GM21825 (cell line): Measurements from ENCODE around the gene TLE4.
"Not testable (repeated sequence)": the region's sequence is repeated elsewhere in the genome, so short reads cannot be mapped to it uniquely, and the experiment has no call there.

Source experiments
- ATAC-seq: cut with Tn5 transposase; IDR thresholded peaks from one replicate; pipeline ENCODE4 v1.9.1; 2021; ENCODE audit warnings: mild to moderate bottlenecking, moderate library complexity; ENCODE audit not compliant: unreplicated experiment

The TLE4 gene

DNA sequence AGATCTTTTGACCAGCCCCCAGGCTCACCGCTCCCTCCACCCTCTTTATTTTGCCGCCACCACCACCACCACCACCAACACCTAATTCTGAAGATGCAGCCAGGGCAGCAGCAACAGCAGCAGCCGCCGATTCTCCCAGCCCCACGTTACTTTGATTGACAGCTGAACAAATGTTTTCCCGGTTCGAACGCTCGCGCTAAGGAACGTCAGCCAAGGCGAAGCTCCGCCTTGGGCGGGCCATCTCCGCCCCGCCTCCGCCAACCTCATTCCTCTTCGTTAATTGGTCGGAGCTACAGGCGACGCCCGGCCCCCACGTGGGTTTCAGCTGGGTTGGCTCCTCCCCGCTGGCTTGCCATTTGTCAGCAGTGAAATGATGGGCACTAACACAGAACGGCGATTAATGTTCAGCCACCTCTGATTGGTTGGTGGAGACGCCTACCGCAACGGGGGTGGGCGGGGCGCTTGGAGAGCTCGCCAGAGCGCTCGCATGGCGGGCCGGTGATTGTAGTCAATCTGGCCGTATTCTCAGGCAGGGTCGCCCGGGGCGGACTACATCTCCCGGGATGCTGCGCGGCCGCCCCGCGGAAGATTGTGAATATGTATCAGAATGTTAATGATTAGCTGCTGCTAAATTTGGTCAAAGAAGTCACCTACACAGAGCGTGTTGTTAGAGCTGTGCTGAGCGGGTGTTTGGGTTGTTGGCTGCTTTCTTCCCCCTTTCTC is at the start of gene TLE4:
TSS of gene TLE4 (plus strand) at position 657 of the 723 bp plus-strand sequence. CDS start 826 bp downstream, outside the sequence.
- ATAC-seq: peak; percentile 90

DNA sequence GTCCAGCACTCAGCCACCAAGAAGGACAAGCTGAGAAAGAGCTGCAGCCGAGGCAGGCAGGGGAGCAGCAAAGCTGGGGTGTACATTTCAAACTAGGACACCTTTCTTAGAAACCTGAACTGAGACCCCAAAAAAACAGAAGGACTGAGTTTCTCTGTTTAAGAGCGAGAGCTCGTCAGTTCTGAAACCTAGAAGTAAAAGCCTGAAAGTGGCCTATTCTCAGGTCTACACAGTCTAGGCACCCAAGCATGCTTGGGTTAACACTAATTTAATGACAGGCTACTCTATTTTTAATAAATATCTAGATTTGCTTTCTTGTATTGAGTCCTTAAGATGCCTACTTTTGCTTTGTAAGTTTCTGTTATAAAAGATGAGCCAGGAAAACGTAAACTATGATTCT is 49.0 kb upstream of the TLE4 start:
- no peak for ATAC-seq

DNA sequence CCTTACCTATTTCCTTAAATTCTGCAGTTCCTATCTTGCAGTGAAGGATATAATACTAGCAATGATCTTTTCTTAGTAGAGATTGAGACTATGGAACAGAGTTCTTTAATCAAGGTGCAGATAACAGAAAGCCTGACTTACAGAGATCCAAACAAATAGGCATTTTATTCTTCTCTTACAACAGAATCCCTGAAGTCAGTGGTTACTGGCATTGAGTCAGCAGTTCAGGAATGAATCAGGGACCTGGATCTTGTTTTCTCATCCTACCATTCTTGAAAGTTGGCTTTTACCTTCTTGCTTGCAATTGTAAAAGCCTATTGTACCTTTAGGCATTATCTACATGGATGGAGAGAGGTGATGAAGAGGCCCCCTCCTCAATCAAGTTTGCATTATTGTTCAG is 47.5 kb upstream of the TLE4 start:
- no peak for ATAC-seq

DNA sequence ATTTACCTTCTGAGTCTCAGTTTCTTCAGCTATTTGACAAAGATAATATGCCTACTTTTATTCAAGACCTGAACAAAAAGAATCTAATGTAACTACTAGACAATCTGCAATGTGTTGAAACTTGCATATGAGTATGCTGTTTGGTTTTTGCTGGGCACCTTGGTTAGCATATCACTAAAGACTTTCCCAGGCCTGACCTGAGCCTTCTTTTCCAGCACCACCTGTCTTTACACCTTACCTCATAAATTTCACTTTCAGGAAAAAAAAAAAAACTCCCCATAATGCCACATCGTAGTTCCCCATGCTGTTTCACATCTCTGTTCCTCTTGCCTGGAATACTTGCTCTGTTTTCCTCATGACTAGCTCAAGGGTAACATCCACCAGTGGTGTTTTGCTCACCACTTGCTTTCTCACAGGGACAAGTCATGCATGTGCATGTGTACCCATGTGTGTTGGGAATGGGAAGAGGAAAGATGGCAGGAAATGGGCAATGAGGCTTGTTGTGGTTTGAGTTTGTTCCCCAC is 45.6 kb upstream of the TLE4 start:
- no peak for ATAC-seq

DNA sequence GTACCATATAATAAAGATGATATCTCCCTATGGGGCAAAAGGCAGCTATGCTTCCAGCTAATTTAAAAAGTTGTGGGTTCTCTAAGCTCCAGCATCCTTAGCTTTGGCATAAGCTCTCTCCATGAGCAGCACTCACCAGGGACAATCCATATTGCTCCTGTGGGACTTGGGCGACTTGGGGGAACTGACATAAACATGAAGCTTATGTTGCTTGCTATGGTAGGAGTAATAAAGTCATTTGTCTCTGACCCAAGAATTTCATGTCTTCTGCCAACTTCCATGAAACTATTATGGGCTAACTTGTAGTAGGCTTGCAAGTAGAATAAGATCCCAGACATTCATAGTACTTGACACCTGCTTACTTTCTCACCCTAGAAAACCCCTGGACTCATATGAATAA is 36.2 kb upstream of the TLE4 start:
- no peak for ATAC-seq

DNA sequence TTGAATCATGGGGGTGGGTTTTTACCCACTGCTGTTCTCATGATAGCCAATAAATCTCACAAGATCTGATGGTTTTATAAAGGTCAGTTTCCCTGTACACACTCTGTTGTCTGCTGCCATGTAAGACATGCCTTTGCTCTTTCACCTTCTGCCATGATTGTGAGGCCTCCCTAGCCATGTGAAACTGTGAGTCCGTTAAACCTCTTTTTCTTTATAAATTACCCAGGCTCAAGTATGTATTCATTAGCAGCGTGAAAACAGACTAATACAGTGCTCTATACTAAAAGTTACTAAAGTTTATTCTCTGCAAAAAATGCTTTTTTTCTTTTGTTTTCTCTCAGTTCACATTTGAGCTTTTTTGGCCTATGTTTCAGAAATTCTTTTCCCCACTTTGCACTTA is 33.9 kb upstream of the TLE4 start:
- no peak for ATAC-seq

DNA sequence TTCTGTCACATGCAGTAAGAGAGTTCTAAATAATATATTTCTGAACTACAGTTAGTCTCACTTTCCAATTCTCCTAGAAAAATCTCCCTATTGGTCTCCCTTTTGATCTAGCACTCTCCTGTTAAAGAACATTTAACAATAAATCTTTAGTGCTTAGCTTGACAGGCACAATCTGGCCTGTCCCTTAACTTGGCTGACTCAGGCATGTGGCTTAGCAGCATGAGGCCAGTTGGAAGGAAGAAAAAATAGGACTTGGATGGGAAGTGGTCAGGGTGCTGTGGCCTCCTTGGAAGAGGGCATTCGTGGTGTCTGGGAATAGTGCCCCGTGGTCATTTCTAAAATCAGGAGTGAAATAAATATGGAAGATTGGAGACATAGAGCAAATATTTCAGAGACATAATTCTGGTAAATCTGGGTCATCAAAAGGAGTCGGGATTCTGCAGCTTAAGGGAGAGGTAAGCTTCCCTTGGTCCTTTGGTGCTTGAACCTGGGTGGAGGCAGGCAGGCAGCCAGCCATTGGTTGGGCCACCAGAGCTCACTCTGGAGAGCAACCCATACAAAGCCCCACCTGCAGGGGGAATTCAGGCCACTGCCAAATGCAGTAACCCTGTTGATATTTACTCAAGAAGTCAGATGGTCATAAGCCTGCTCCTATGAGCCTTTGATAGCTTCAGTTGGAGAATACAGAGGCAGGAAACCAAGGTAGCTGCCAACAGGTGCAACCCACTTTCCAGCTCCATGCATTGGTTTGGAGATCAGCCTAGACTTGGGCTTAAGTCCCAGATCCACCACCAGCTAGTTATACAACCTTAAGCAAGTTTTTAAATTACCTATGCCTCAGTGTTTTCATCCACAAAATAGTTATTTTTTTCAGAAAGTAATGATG is 28.8 kb upstream of the TLE4 start:
- ATAC-seq: no peak

DNA sequence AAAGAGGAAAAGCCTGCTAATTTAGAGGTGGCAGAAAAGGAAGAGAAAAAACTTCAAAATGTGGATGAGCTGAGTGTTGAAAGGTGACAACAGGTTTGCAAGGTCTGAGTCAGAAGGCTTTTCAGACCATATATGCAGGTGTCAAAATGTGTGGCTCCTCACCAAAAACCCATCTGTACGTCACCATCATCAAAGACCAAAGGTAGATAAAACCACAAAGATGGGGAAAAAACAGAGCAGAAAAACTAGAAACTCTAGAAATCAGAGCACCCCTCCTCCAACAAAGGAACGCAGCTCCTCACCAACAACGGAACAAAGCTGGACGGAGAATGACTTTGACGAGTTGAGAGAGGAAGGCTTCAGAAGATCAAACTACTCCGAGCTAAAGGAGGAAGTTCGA is 27.4 kb upstream of the TLE4 start:
- ATAC-seq: not testable (repeated sequence)

DNA sequence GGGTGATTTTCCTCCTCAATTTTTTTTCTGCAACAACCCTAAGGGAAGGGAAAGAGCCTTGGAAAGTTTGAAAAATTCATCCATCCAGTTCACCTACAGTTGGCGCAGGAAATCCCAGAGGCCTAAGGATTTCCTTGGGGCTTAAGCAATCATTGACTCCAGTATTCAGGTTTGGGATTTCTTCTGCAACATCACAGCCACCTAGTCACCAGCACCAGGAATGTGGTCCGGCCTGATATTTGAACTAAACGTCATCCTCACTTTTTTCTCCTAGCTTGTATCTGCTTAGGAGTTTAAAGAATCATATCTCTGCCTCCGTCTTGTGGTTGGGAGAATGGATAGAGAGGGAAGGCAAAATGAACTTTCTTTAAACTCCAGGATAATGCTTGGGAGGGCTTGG is 20.2 kb upstream of the TLE4 start:
- ATAC-seq: no peak

DNA sequence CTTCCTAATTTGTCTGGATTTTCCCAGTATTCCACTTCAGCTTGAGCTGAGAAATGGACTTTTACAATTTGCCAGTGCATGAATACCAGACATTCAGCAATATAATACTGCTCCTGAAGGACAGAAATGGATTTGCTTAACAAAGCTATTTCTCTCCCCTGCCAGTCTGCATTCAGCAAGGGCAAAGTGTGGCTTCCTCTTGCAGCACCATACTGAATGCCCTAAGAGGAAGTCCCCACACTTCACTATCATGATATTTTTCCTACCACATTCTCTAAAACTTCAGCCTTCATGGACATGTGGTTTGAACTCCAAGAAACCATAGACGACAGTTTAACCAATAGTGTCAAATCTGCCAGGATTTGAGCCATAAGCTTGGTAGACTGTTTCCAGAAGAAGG is 19.8 kb upstream of the TLE4 start:
- no peak for ATAC-seq

DNA sequence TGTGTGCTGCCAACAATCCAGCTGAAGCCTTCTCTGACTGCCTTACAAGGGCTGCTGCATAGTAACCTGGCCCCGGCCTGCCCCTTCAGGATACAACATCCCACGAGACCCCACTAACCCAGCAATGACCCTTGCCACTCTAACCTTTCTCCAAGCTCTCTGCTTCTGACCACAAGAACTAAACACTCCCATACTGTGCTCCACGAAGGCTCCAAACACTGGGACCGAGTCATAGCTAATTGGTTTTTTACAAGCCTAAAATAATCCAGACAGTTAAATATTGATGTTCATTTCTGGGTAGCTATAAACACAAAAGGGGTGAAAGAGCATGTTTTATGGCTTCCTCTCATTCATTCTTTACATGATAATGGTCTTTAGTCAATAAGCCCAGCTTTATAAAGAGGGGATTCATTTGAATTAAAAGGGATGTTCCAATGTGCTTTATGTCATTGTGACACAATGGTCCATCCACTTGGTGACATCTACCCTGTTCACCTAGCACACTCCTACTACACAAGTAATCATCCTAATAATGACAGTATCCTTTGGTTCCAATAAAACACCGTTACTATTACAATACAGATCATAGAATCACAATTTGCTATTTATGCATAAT is 16.2 kb upstream of the TLE4 start:
- ATAC-seq: no peak

DNA sequence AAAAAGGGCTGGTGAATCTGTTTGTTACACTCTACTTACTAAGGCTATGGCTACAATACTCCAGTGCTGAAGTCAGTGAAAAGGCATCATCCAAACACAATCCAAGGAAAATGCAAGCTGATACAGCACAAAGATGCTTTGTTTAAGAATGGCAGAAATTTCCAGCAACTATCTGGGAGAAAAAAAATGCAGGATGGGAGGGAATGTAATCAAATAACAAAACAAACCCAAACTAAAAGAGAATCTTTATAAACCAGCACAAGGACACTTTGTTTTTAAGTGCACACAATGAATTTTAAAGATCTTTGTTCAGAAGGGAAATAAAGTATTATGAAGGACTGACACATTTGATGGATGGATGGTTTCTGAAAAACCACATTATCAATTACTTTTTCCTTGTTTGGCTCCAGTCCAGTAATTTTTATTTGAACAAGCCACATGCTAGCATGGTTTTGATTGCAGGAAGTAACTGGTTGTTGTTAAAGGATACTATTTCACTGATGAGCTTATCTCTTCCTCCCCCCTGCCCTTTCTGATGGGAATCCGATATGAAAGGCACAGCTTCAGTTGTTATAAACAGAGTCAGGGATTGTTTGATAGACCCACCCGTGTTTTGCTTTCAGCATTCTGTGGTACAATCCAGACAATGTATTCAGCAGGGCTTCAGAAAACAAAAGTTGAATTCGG is 12.1 kb upstream of the TLE4 start:
- ATAC-seq: no peak

DNA sequence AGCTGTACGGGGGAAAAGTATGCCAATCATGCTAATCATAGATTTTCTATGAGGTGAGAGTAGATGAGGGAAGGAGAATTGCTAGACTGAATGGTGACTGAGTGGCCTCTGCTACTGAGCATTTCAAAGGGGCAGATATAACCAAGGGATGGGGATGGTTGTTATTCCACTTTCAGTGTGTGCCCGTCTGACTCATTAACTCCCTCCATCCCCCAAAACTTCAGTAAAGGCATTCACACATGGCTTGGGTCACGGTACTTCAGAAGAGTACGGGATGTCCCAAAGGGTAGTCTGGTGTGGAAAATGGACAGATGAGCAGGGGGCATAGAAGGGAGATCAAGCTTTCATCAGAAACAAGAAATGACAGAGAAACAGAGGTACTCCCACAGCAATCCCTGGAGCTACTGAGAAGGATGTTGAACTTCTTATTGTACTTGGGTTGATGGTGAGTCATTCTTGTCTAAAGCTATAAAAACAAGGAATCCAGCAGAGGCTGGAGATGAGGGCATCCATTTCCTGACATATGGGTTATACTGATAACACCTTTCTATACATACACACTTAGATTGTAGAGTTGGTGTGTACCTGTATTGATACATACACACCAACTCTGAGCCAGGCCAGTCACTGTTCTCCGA is 8.9 kb upstream of the TLE4 start:
- no peak for ATAC-seq

DNA sequence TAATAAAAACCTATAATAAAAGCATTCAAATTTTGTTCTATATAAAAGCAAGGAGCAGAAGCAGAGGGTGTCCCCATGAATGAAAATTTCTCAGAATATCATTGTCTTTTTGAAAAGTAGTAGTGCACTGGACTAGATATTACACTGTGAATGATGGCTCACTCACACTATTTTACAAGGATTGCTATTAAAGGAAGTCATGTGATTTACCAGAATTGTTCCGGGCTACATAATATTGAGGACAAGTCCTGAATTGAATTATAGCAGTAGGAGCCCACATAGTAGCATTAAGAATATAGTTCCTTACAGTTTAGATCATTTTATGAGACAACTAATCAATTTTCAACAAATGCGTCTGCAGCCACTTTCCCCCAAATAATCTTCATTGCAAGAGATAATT is 7.7 kb upstream of the TLE4 start:
- no peak for ATAC-seq

DNA sequence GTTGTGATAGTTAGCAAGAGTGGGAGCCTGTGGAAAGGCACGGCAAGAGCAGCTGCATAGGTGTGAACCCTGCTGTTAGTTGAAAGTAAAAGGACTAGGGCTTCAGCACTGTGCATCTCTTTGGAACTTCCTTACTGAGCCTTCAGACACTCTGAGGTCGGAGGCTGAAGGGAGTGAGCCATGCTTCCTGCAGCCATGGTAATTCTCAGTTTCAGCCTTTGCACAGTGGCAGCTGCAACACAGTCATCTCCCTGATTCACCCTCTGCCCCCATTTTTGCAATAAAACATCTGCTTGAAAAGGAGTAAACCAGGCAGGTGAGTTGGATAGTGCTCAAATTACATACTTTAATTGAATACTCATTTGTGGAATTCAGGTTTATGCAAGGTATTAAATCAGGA is 6.5 kb upstream of the TLE4 start:
- peak; percentile 96 for ATAC-seq

DNA sequence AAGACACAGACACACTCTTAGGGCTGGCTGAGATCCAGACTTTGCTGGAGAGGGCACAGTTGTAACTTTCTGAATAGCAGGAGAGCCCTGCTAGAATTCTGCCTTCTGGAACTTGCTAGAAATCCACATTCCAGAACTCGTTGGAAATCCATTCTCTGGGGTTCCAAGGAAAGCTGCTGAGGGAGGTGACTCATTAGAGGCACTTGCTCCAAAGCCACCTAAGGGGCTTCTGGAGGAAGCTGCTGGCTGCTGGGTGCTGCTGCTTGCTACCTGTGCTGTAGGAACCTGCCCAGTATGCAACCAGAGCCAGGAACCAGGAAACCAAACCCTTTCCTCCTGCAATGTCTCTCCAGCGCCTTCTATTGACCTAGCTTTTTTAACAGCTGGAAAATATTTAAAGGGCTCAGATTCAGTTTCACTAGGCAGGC is 4.1 kb upstream of the TLE4 start:
- no peak for ATAC-seq

DNA sequence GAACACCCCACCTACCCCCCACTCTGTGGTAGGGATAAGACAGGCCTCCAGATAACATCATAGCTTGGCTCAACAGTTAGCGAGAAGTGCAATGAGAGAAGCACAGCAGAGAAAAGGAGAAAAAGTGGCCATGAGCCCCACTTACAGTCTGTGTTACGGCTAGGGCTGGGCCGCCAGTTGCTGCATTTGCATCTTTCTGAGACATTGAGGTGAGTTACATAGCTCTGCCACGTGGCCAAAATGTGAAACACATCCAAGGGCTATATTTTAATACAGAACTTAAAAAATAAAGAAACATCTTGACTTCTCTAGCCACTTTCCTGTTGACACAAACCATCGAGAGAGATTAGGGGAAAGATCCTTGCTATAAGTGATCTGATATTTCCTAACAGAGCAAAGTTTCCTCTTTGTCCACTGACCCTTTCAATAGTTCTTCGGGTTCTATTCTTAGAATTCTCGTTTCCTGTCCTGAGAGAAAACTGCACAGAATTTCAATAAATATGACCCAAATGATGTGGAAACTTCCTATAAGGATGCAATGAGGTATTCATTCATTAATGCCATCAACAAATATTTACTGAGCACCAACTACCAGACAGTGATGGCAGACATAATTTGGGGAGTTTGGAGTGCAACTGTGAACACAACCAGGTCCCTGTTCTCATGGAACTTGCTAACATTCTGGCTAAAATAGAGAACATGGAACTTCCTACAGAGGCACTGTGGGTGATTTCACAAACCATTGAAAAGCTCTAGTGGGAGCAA is 3.2 kb upstream of the TLE4 start:
- no peak for ATAC-seq

DNA sequence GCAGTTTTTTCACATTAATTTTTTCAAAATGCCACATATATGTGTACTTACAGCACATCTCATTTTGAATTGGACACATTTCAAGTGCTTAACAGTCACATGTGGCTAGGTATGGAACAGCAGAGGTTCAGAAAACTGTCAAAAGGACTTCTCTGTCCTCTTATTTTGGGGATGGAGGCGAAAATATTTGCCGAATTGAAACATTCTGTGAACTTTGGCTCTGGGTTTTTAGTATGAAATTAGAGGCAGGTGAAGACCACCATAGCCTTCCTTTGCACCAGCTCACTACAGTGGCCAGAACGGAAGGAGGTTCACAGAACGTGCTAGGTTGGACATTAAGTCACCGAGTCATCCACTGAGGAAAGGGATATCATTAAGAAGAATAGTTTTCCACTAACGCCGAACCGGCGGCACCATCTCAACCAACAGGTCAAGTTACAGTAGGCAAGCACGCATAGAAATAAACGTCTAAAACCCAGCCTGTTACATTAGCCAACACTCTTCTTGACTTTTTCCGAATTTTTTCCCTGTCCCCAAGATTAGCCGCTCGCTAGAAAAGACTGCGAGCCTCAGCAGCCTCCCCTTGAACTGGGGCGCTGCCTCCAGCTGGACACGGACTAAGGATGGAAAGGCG is 1.8 kb upstream of the TLE4 start:
- ATAC-seq: no peak
